GM23338 (cell line): ENCODE data around the gene BBLN. TPM values are rescaled to one million over a fixed set of nuclear protein-coding genes. Genes with fewer than 3 reads are reported as not detected.

Source experiments
- ATAC-seq: fragments of 200-7000 bp; cut with Tn5 transposase; 3 replicates; pipeline ENCODE4 v1.9.1; 2020
- DNase-seq: peaks from one replicate; pipeline ENCODE4 v3.0.0-alpha.2; 2015; ENCODE audit warnings: low spot score
- H2AFZ ChIP-seq: fragments of 200-600 bp; sonication (generic); 2 replicates; pipeline ENCODE4 v1.8.0; 2016; ENCODE audit warnings: antibody characterized with exemption, mild to moderate bottlenecking, moderate library complexity
- H3F3A ChIP-seq: fragments of 200-600 bp; sonication (generic); replicated peaks from 2 replicates; pipeline ENCODE4 v1.8.0; 2017; ENCODE audit warnings: antibody characterized with exemption, mixed run types, low read depth
- H3K27ac ChIP-seq: fragments of 200-600 bp; sonication (generic); 2 replicates; pipeline ENCODE4 v1.6.1; 2016; ENCODE audit warnings: low read depth
- H3K27me3 ChIP-seq: fragments of 200-600 bp; sonication (generic); 2 replicates; pipeline ENCODE4 v1.8.0; 2016; ENCODE audit warnings: mild to moderate bottlenecking, mixed run types, moderate library complexity; ENCODE audit not compliant: insufficient read depth
- H3K36me3 ChIP-seq: fragments of 200-600 bp; sonication (generic); 2 replicates; pipeline ENCODE4 v1.8.0; 2016; ENCODE audit warnings: mild to moderate bottlenecking; ENCODE audit not compliant: insufficient read depth
- H3K4me1 ChIP-seq: fragments of 200-600 bp; sonication (generic); 2 replicates; pipeline ENCODE4 v1.8.0; 2016; ENCODE audit warnings: mild to moderate bottlenecking, moderate library complexity; ENCODE audit not compliant: insufficient read depth
- H3K4me2 ChIP-seq: fragments of 200-600 bp; sonication (generic); 2 replicates; pipeline ENCODE4 v1.7.1; 2017; ENCODE audit warnings: mixed run types
- H3K4me3 ChIP-seq: fragments of 200-600 bp; sonication (generic); 2 replicates; pipeline ENCODE4 v1.6.1; 2016; ENCODE audit warnings: mixed run types
- H3K79me2 ChIP-seq: fragments of 200-600 bp; sonication (generic); replicated peaks from 2 replicates; pipeline ENCODE4 v1.8.0; 2017; ENCODE audit warnings: mild to moderate bottlenecking; ENCODE audit not compliant: insufficient read depth
- H3K9me2 ChIP-seq: fragments of 200-600 bp; sonication (generic); 2 replicates; pipeline ENCODE4 v1.8.0; 2017; ENCODE audit not compliant: insufficient read depth
- H4K20me1 ChIP-seq: fragments of 200-600 bp; sonication (generic); replicated peaks from 2 replicates; pipeline ENCODE4 v1.8.0; 2017; ENCODE audit warnings: mild to moderate bottlenecking; ENCODE audit not compliant: insufficient read depth
- H3K27ac Mint-ChIP-seq: 2 replicates; pipeline ENCODE4 v1.8.0; 2020; ENCODE audit warnings: inconsistent platforms, mild to moderate bottlenecking, moderate library complexity, mixed read lengths
- H3K27me3 Mint-ChIP-seq: 3 replicates; pipeline ENCODE4 v1.8.0; 2022; ENCODE audit warnings: low read depth, mild to moderate bottlenecking, moderate library complexity, mixed read lengths, inconsistent platforms; ENCODE audit not compliant: insufficient read depth, poor library complexity
- H3K36me3 Mint-ChIP-seq: 3 replicates; pipeline ENCODE4 v1.8.0; 2021; ENCODE audit warnings: low read depth, mild to moderate bottlenecking, inconsistent platforms, moderate library complexity, mixed read lengths
- H3K4me1 Mint-ChIP-seq: 3 replicates; pipeline ENCODE4 v1.8.0; 2020; ENCODE audit warnings: mild to moderate bottlenecking, inconsistent platforms, mixed read lengths
- H3K4me3 Mint-ChIP-seq: 3 replicates; pipeline ENCODE4 v1.8.0; 2021; ENCODE audit warnings: moderate library complexity, mild to moderate bottlenecking, inconsistent platforms, mixed read lengths
- H3K9me3 Mint-ChIP-seq: 3 replicates; pipeline ENCODE4 v1.8.0; 2020; ENCODE audit warnings: moderate library complexity, mild to moderate bottlenecking, inconsistent platforms, mixed read lengths
- CREB1 ChIP-seq: fragments of 250-450 bp; sonication (Bioruptor Pico); IDR thresholded peaks from 2 replicates; pipeline ENCODE4 v1.5.0; 2020; ENCODE audit warnings: low read depth, mild to moderate bottlenecking, moderate library complexity
- EZH2 ChIP-seq: fragments of 200-600 bp; sonication (generic); IDR thresholded peaks from one replicate; pipeline ENCODE4 v1.8.0; 2017; ENCODE audit warnings: antibody characterized with exemption, mild to moderate bottlenecking, low read depth; ENCODE audit not compliant: unreplicated experiment
- EZH2phosphoT487 ChIP-seq: fragments of 200-600 bp; sonication (generic); IDR thresholded peaks from one replicate; pipeline ENCODE4 v1.8.1; 2018; ENCODE audit warnings: antibody characterized with exemption; ENCODE audit not compliant: unreplicated experiment
- JUNB ChIP-seq: IDR thresholded peaks from one replicate; pipeline ENCODE4 v1.6.1; 2016; ENCODE audit warnings: antibody characterized with exemption; ENCODE audit not compliant: unreplicated experiment
- NANOG ChIP-seq: IDR thresholded peaks from 2 replicates; pipeline ENCODE4 v1.6.1; 2016; ENCODE audit warnings: antibody characterized with exemption, borderline replicate concordance
- STAT1 ChIP-seq: IDR thresholded peaks from one replicate; pipeline ENCODE4 v1.6.1; 2016; ENCODE audit warnings: antibody characterized with exemption; ENCODE audit not compliant: unreplicated experiment
- ZNF331 ChIP-seq: fragments of 250-450 bp; sonication (Bioruptor Pico); IDR thresholded peaks from 2 replicates; pipeline ENCODE4 v1.5.0; 2020; ENCODE audit warnings: low read depth, mild to moderate bottlenecking, moderate library complexity
- ZNF462 ChIP-seq: fragments of 250-450 bp; sonication (Bioruptor Pico); IDR thresholded peaks from 2 replicates; pipeline ENCODE4 v1.5.0; 2020; ENCODE audit warnings: mild to moderate bottlenecking, moderate library complexity
- polyA plus RNA-seq: library from polyadenylated mRNA; unstranded; fragments of >200 nt; fragmentation: Nextera tagmentation; extraction: Ambion mirVana; gene quantifications from 2 replicates; pipeline ENCODE4 v1.2.1, GENCODE V29; 2016
- total RNA-seq: library from RNA; depleted of rRNA; stranded (reverse); fragments of >200 nt; shearing (Covaris generic); gene quantifications from 2 replicates; pipeline ENCODE4 v1.2.3, GENCODE V29; 2014
- TF ChIP-seq, protein P1 (sequence below): IDR thresholded peaks from one replicate; pipeline ENCODE4 v1.6.1; 2018; ENCODE audit warnings: antibody characterized with exemption; ENCODE audit not compliant: unreplicated experiment

The BBLN gene
- total and polyA plus RNA-seq, 2 experiments from 2014 or later, result 171 to 246 TPM

GRCh38 chr9:128169492-128169891, 9.4 kb downstream of the BBLN start (continued):
- TF ChIP-seq ZNF462 (CRISPR knock-in tag) (no peak), JUNB (no peak), EZH2phosphoT487 (no peak), ZNF331 (CRISPR knock-in tag) (no peak), NANOG (no peak), CREB1 (no peak)

GRCh38 chr9:128169925-128170324, 9.9 kb downstream of the BBLN start:
- Histone ChIP-seq H3K27me3 (no peaks in the 10 kb centered on the region), H2AFZ (no peak overlapping the region), H3K4me3 (no peak overlapping the region), H3K4me2 (no peak overlapping the region), H3K27ac (no peak overlapping the region), H3K36me3 (0 out of 2 replicates have a peak, but pooled peaks cover 8% of the 10 kb centered on the region), H3K79me2 (no peaks in the 10 kb centered on the region), H3K9me2 (no peaks in the 10 kb centered on the region), H3F3A (0 out of 2 replicates have a peak, but pooled peaks cover 3% of the 10 kb centered on the region), H3K4me1 (no peaks in the 10 kb centered on the region), H4K20me1 (0 out of 2 replicates have a peak, but pooled peaks cover 4% of the 10 kb centered on the region)
- Mint-ChIP-seq H3K4me1 (no peaks in the 10 kb centered on the region; the same call in 2 of the 3 replicates), H3K36me3 (peaks cover 35% of the 10 kb centered on the region), H3K27ac (no peak overlapping the region), H3K27me3 (peaks cover 3% of the 10 kb centered on the region), H3K4me3 (no peak overlapping the region), H3K9me3 (no peaks in the 10 kb centered on the region)
- DNase-seq (no peak), ATAC-seq (no peak)
- TF ChIP-seq EZH2 (no peak), STAT1 (no peak)
- TF ChIP-seq, protein P1, sequence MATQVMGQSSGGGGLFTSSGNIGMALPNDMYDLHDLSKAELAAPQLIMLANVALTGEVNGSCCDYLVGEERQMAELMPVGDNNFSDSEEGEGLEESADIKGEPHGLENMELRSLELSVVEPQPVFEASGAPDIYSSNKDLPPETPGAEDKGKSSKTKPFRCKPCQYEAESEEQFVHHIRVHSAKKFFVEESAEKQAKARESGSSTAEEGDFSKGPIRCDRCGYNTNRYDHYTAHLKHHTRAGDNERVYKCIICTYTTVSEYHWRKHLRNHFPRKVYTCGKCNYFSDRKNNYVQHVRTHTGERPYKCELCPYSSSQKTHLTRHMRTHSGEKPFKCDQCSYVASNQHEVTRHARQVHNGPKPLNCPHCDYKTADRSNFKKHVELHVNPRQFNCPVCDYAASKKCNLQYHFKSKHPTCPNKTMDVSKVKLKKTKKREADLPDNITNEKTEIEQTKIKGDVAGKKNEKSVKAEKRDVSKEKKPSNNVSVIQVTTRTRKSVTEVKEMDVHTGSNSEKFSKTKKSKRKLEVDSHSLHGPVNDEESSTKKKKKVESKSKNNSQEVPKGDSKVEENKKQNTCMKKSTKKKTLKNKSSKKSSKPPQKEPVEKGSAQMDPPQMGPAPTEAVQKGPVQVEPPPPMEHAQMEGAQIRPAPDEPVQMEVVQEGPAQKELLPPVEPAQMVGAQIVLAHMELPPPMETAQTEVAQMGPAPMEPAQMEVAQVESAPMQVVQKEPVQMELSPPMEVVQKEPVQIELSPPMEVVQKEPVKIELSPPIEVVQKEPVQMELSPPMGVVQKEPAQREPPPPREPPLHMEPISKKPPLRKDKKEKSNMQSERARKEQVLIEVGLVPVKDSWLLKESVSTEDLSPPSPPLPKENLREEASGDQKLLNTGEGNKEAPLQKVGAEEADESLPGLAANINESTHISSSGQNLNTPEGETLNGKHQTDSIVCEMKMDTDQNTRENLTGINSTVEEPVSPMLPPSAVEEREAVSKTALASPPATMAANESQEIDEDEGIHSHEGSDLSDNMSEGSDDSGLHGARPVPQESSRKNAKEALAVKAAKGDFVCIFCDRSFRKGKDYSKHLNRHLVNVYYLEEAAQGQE, result no peak
